ENCODE results near the gene DBNDD2.

Gene DBNDD2

GRCh38 chr20:45387274-45387673, 20.8 kb upstream of the DBNDD2 start:
- no peak for DNase-seq

DNA sequence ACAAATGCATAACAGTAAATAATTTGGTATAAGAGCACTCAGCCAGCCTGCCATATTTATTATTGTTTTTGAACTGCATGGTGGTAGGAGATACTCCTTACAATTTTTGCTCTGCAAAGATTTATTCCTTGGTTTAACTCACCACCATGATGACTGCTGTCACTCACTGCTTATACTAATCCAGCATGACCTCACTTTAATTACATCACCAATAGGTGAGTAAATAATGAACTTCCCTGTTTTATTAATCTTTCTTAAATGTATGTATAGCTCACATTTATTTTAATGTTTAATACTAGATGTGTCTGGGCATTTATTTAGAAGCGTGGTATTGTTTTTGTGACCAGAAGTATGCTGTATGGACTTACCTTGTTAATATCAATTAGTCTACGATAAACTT, 17.2 kb upstream of the DBNDD2 start:
- no peak for DNase-seq

DNA sequence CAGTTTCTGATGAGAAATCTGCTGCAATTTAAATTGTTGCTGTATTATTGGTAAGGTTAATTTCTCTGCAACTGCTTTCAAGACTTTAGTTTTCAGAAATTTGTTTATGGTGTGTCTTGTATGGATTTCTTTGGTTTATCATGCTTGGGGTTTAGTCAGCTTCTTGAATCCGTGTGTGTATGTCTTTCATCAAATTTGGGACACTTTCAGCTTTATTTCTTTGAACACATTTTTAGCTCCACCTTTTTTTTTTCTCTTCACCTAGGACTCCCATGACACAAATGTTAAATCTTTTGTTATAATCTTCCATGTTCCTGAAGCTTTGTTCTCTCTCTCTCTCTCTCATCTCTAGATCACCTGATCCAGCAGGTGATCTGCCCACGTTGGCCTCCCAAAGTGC, 16.5 kb upstream of the DBNDD2 start:
- DNase-seq: no peak

GRCh38 chr20:45392733-45393132, 15.4 kb upstream of the DBNDD2 start:
- no peak for DNase-seq

GRCh38 chr20:45394221-45395113, 13.6 kb upstream of the DBNDD2 start:
- DNase-seq: no peak

- no peak for DNase-seq
Measured at GRCh38 chr20:45395114-45395415, 13.0 kb upstream of the DBNDD2 start.

DNA sequence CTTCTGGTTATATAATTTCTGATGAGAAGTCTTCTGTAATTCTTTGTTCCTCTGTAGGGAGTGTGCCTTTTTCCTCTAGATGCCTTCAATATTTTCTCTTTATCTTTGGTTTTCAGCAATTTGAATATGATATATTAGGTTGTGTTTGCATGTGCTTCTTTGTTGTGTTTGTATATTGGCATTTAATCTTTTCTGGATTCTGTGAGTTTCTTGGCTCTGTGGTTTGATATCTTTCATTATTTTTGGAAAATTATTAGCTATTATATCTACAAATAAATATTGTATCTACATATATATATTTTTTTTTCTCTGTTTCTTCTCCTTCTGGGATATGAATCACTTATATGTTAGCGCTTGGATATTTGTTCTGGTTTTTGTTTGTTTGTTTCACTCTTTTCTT, 9.1 kb upstream of the DBNDD2 start:
- DNase-seq: no peak

DNA sequence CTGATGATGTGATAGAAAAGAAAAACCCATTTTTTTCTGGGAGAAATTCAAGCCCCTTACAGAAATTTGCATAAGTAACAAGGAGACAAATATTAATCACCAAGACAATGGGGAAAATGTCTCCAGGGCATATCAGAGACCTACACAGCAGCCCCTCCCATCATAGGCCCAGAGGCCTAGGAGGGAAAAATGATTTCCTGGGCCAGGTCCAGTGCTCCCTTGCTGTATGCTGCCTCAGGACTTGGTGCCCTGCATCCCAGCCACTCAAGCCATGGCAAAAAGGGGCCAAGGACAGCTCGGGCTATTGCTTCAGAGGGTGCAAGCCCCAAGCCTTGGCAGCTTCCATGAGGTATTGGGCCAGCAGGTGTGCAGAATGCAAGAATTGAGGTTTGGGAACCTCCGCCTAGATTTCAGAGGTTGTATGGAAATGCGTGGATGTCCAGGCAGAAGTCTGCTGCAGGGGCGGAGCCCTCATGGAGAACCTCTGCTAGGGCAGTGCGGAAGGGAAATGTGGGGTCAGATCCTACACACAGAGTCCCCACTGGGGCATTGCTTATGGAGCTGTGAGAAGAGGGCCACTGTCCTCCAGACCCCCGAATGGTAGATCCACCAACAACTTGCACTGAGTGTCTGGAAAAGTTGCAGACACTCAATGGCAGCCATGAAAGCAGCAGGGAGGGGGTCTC, 7.6 kb upstream of the DBNDD2 start:
- DNase-seq: no peak

- DNase-seq: no peak
Measured at GRCh38 chr20:45402946-45403345, 5.1 kb upstream of the DBNDD2 start.

- DNase-seq: peak; percentile 76
Measured at GRCh38 chr20:45404438-45404837, 3.7 kb upstream of the DBNDD2 start.

- DNase-seq: no peak
Measured at GRCh38 chr20:45405571-45406259, 2.4 kb upstream of the DBNDD2 start.

GRCh38 chr20:45406260-45407066, 1.6 kb upstream of the DBNDD2 start:
- DNase-seq: peak; percentile 59

GRCh38 chr20:45407067-45407745, 883 bp upstream of the DBNDD2 start:
- peak; percentile 27 for DNase-seq

DNA sequence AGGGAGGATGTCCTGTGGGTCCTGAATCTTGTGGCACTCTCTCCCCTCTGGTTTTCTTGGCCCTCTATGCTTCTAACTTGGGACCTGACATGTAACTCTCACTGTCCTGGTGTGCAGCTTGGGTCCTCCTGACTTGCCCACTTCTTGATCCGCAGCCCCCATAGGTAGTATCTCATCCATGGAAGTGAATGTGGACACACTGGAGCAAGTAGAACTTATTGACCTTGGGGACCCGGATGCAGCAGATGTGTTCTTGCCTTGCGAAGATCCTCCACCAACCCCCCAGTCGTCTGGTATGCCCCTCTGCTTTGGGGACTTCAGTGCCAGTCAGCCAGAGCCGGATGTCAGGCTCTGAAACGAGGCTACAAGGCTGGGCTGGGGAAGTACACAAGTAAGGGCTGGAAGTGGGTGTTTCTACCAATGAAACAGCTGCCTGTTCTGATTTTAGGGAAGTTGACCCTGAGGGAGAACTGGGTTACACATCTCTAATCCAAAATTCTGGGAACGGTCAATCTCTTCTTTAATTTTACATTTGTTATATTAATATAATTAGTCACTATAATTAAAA, 641 bp downstream of the DBNDD2 start:
- DNase-seq: no peak

GRCh38 chr20:45409521-45410272, 1.6 kb downstream of the DBNDD2 start:
- no peak for DNase-seq

- DNase-seq: no peak
Measured at GRCh38 chr20:45410887-45411286, 2.8 kb downstream of the DBNDD2 start.

GRCh38 chr20:45412653-45413052, 4.6 kb downstream of the DBNDD2 start:
- DNase-seq: no peak

DNA sequence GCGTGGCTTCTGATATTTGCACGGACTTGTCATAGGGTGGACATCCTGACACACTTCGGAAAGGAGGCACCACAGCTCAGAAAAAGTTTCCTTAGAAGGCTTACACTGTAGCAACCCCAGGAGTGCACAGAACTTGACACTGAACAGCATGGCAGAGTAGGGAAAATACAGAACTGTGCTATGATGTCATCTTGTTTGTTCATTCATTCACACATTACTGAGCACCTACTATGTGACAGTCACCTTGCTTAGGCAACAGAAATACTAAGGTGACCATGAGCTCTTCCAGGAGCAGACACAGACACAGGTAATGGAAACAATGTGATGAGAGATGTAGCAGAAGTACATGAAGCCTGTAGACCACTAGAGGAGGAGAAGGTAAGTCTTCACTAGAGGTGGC, 5.4 kb downstream of the DBNDD2 start:
- no peak for DNase-seq

DNA sequence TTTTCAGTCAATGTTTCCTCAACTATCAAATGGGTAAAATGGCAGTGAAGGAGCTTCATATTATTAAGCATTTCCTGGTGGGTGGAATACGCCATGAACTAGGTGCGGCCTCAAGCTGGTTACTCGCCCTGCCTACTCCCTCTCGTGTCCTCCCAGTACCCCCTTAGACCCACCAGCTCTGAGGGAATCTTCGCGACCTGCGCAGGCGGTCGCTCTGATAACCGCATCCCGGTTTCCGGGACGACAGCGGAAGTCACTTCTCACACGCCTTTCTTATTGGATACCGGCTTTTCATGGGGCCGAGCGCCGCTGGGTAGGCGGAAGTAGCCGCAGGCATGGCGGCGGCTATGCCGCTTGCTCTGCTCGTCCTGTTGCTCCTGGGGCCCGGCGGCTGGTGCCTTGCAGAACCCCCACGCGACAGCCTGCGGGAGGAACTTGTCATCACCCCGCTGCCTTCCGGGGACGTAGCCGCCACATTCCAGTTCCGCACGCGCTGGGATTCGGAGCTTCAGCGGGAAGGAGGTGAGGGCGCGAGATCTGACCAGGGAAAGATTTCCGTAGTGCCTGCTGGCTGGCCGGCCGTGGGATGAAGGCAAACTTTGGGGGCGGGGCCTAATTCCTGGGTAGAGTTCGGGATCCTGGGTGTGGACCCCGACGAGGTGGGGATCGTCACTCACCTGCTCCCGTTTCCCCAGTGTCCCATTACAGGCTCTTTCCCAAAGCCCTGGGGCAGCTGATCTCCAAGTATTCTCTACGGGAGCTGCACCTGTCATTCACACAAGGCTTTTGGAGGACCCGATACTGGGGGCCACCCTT, 7.9 kb downstream of the DBNDD2 start, which contains the start of gene PIGT:
Gene PIGT, plus strand, starts transcription at position 320 of the 816 bp plus-strand sequence. Its CDS starts 16 bp downstream, at position 336.
- peak; percentile 84 for DNase-seq

GRCh38 chr20:45416917-45417316, 8.8 kb downstream of the DBNDD2 start:
- no peak for DNase-seq

Data from NCI-H1105 (cell line).